GM12891 (cell line): ENCODE measurements around the gene IFT80.

ENCODE experiments used
- PAX5 ChIP-seq: IDR thresholded peaks from 2 replicates; pipeline ENCODE4 v1.6.1; 2011; ENCODE audit warnings: low read length, moderate library complexity, mild to moderate bottlenecking; ENCODE audit not compliant: insufficient read depth, severe bottlenecking
- POLR2A ChIP-seq: IDR thresholded peaks from 2 replicates; pipeline ENCODE4 v1.6.1; 2011; ENCODE audit warnings: low read depth, low read length, control low read depth
- POLR2AphosphoS5 ChIP-seq: IDR thresholded peaks from 2 replicates; pipeline ENCODE4 v1.6.1; 2011; ENCODE audit warnings: low read depth, low read length, control low read depth
- POU2F2 ChIP-seq: IDR thresholded peaks from 2 replicates; pipeline ENCODE4 v1.6.1; 2011; ENCODE audit warnings: low read depth, mild to moderate bottlenecking, control low read depth, low read length, moderate library complexity
- TAF1 ChIP-seq: IDR thresholded peaks from 2 replicates; pipeline ENCODE4 v1.6.1; 2011; ENCODE audit warnings: low read depth, low read length, control low read depth

- TF ChIP-seq POLR2A (no peak), TAF1 (no peak), POLR2AphosphoS5 (no peak), POU2F2 (no peak), PAX5 (no peak)
Measured at GRCh38 chr3:160291909-160292299, 107.1 kb downstream of the IFT80 start.
